NCI-H748 (cell line): ENCODE data around the gene ZSWIM2.
"Not testable (repeated sequence)": the region's sequence is repeated elsewhere in the genome, so short reads cannot be mapped to it uniquely, and the experiment has no call there.

Experiments
- DNase-seq: peaks from one replicate; lab custom pipeline; 2025; ENCODE audit not compliant: unreplicated experiment; lab: John Stamatoyannopoulos, UW

Gene ZSWIM2

GRCh38 chr2:186848873-186849578 lies at the start of gene ZSWIM2:
TSS of gene ZSWIM2 (minus strand) at chr2:186849170. CDS start at chr2:186849130, 40 bp downstream.
- peak; percentile 100 for DNase-seq

- DNase-seq: not testable (repeated sequence)
These were observed 47.2 kb upstream of the ZSWIM2 start for GRCh38 chr2:186896220-186896619.

- no peak for DNase-seq
These were observed 46.5 kb upstream of the ZSWIM2 start for GRCh38 chr2:186895451-186895850.

GRCh38 chr2:186894478-186894877 lies 45.5 kb upstream of the ZSWIM2 start:
- no peak for DNase-seq

- no peak for DNase-seq
These were observed 43.9 kb upstream of the ZSWIM2 start for GRCh38 chr2:186892821-186893220.

GRCh38 chr2:186891185-186891621 lies 42.2 kb upstream of the ZSWIM2 start:
- DNase-seq: peak; percentile 32

GRCh38 chr2:186889101-186889879 lies 40.3 kb upstream of the ZSWIM2 start:
- DNase-seq: no peak

GRCh38 chr2:186887107-186888090 lies 38.4 kb upstream of the ZSWIM2 start:
- no peak for DNase-seq

- no peak for DNase-seq
These were observed 35.6 kb upstream of the ZSWIM2 start for GRCh38 chr2:186884587-186884986.

- no peak for DNase-seq
These were observed 34.7 kb upstream of the ZSWIM2 start for GRCh38 chr2:186883666-186884065.

GRCh38 chr2:186882511-186883071 lies 33.6 kb upstream of the ZSWIM2 start:
- DNase-seq: peak; percentile 13

GRCh38 chr2:186881660-186882059 lies 32.7 kb upstream of the ZSWIM2 start:
- DNase-seq: no peak

GRCh38 chr2:186879312-186879711 lies 30.3 kb upstream of the ZSWIM2 start:
- DNase-seq: no peak

- no peak for DNase-seq
These were observed 25.7 kb upstream of the ZSWIM2 start for GRCh38 chr2:186874713-186875112.

GRCh38 chr2:186871881-186872280 lies 22.9 kb upstream of the ZSWIM2 start:
- DNase-seq: no peak

- DNase-seq: no peak
These were observed 19.4 kb upstream of the ZSWIM2 start for GRCh38 chr2:186868344-186868743.

- DNase-seq: peak; percentile 55
These were observed 14.1 kb upstream of the ZSWIM2 start for GRCh38 chr2:186862869-186863709.

GRCh38 chr2:186855216-186855615 lies 6.2 kb upstream of the ZSWIM2 start:
- no peak for DNase-seq

GRCh38 chr2:186853951-186854350 lies 5.0 kb upstream of the ZSWIM2 start:
- DNase-seq: no peak

- DNase-seq: peak; percentile 73
These were observed 3.5 kb upstream of the ZSWIM2 start for GRCh38 chr2:186852508-186852907.
